GM18502 (cell line): ENCODE results near the gene RGSL1.
A peak's percentile ranks its signal among the peaks of the same experiment; 100 is the strongest.

ENCODE experiments used
- ATAC-seq: cut with Tn5 transposase; IDR thresholded peaks from one replicate; pipeline ENCODE4 v1.9.1; 2021; ENCODE audit warnings: mild to moderate bottlenecking; ENCODE audit not compliant: unreplicated experiment, poor library complexity

RGSL1 gene

GRCh38 chr1:182450087-182450486, at the start of gene RGSL1:
TSS of gene RGSL1 (plus strand) at chr1:182450146. CDS start at chr1:182450166, 20 bp downstream.
- ATAC-seq = no peak

GRCh38 chr1:182400567-182400966, 49.4 kb upstream of the RGSL1 start, which contains the start of gene TEDDM1:
TSS of gene TEDDM1 (minus strand) at chr1:182400667. CDS start at chr1:182400485, 182 bp downstream.
- ATAC-seq = no peak

- no peak for ATAC-seq
Observed at GRCh38 chr1:182404781-182405180, 45.2 kb upstream of the RGSL1 start.

- no peak for ATAC-seq
Observed at GRCh38 chr1:182405578-182405977, 44.4 kb upstream of the RGSL1 start.

GRCh38 chr1:182406012-182406411, 43.9 kb upstream of the RGSL1 start:
- ATAC-seq = no peak

GRCh38 chr1:182407724-182408123, 42.2 kb upstream of the RGSL1 start:
- ATAC-seq = no peak

GRCh38 chr1:182408435-182409075, 41.4 kb upstream of the RGSL1 start:
- ATAC-seq = no peak

GRCh38 chr1:182410138-182410537, 39.8 kb upstream of the RGSL1 start:
- ATAC-seq = no peak

GRCh38 chr1:182410620-182411273, 39.2 kb upstream of the RGSL1 start:
- no peak for ATAC-seq

- ATAC-seq = no peak
Observed at GRCh38 chr1:182413486-182413885, 36.5 kb upstream of the RGSL1 start.

GRCh38 chr1:182413969-182414368, 36.0 kb upstream of the RGSL1 start:
- ATAC-seq = no peak

GRCh38 chr1:182415789-182416188, 34.2 kb upstream of the RGSL1 start:
- ATAC-seq = no peak

GRCh38 chr1:182426442-182427430, 23.2 kb upstream of the RGSL1 start:
- ATAC-seq = peak; percentile 69

- ATAC-seq = peak; percentile 23
Observed at GRCh38 chr1:182428043-182428442, 21.9 kb upstream of the RGSL1 start.

- ATAC-seq = peak; percentile 61
Observed at GRCh38 chr1:182430263-182431068, 19.5 kb upstream of the RGSL1 start.

- no peak for ATAC-seq
Observed at GRCh38 chr1:182431278-182431677, 18.7 kb upstream of the RGSL1 start.

- no peak for ATAC-seq
Observed at GRCh38 chr1:182433580-182433979, 16.4 kb upstream of the RGSL1 start.

GRCh38 chr1:182438326-182438725, 11.6 kb upstream of the RGSL1 start:
- ATAC-seq = no peak

- peak; percentile 65 for ATAC-seq
Observed at GRCh38 chr1:182441719-182442118, 8.2 kb upstream of the RGSL1 start.

GRCh38 chr1:182442333-182442732, 7.6 kb upstream of the RGSL1 start:
- ATAC-seq = no peak
